NOMO-1 treated with DMSO at 0.1 percent for 48 hours (cell line): ENCODE data around the gene UBALD2.

ENCODE experiments used
- DNase-seq: peaks from one replicate; lab custom pipeline; 2025; ENCODE audit not compliant: unreplicated experiment; lab: John Stamatoyannopoulos, UW

UBALD2 gene

DNA sequence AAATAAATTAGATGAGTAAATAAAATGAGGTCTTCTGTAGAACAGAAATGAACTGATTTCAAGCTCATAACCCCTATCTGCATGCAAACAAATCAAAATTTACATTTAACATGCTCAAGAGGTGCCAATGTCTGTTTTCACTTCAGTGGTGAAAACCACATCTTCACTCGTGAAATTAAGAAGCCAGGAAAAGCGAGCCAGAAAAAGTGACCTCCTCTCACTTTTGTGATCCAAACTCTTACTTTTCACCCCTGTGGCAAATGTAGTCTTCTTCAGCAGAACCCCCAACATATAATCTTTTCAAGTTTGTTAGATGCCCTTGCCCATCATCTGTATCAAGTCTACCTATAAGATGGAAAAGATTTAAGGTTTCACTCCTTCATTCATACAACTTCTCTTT lies 52.4 kb downstream of the UBALD2 start:
- DNase-seq, result no peak

DNA sequence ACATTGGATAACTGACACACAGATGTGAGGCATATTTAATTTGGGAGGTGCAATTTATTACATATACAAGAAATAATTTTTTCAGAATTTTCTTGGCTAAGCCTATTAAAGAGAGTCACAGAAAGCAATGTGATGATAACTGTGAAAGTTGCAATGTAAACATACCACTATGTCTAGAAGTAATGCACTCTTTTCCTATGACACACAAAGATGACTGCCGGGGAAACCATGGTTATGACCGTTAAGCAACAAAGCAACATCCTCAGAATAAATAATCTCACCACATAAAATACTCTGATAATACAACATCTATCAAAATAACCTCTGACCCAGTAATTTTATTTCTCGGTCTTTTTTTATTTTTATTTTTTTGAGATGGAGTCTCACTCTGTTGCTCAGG lies 53.4 kb downstream of the UBALD2 start:
- no peak for DNase-seq
